AG04449 (cell line): ENCODE results near the gene TBL1X.

Experiments used
- CTCF ChIA-PET: fragments of 350-600 bp; formaldehyde crosslinking; extraction: SDS; loops from one replicate; lab custom pipeline; 2021; ENCODE audit warnings: antibody characterized with exemption; lab: Yijun Ruan, JAX
- POLR2A ChIA-PET: fragments of 400-600, 350-600 bp; formaldehyde crosslinking; extraction: SDS; loops from one replicate; lab custom pipeline; 2020; ENCODE audit warnings: antibody characterized with exemption, inconsistent platforms; lab: Yijun Ruan, JAX
- DNase-seq: peaks from one replicate; pipeline ENCODE4 v3.0.0-alpha.2; 2010; ENCODE audit warnings: low read depth, low spot score
- H3K4me3 ChIP-seq: 2 replicates; pipeline ENCODE4 v1.5.1; 2011; ENCODE audit warnings: low read depth, mild to moderate bottlenecking, control low read depth, low read length
- TF ChIP-seq, protein P1 (sequence below): IDR thresholded peaks from one replicate; pipeline ENCODE4 v1.5.1; 2011; ENCODE audit warnings: mild to moderate bottlenecking, moderate library complexity, low read length, control low read depth, inconsistent platforms; ENCODE audit not compliant: insufficient read depth; ENCODE audit errors: missing control alignments

TBL1X gene

DNA sequence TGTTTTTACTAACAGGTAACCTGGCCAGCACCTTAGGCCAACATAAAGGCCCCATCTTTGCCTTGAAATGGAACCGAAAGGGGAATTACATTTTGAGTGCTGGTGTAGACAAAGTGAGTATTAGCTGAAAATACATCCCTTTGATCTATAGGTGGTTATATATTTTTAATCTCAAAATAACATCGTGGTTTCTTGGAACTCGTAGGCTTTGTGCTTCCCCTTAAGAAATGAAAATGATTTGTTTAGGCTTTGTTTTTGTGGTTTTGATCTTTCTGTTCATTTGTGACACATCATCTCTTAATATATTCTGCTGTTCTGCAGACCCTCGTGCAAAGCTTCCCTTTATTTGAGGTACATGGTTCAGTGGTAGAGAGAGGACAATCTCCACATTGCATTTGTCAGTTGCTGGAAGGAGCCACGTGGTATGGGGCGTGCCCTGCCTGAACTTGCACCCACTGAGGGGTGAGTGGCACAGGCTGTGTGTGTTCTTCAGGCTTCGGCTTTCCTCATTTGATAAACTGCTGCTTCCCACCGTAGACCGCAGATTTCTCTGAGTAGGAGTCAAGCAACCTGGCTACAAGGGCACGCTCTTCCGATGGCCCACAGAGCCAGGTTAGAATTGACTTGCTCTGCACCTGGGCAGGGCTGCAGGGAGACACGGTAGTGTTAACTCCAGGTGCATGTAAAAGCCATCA lies 228.6 kb downstream of the TBL1X start:
- no peak overlapping the region for H3K4me3 ChIP-seq
- ChIA-PET CTCF (no interaction called here), POLR2A (no interaction called here)
- DNase-seq: no peak
- TF ChIP-seq, protein P1, sequence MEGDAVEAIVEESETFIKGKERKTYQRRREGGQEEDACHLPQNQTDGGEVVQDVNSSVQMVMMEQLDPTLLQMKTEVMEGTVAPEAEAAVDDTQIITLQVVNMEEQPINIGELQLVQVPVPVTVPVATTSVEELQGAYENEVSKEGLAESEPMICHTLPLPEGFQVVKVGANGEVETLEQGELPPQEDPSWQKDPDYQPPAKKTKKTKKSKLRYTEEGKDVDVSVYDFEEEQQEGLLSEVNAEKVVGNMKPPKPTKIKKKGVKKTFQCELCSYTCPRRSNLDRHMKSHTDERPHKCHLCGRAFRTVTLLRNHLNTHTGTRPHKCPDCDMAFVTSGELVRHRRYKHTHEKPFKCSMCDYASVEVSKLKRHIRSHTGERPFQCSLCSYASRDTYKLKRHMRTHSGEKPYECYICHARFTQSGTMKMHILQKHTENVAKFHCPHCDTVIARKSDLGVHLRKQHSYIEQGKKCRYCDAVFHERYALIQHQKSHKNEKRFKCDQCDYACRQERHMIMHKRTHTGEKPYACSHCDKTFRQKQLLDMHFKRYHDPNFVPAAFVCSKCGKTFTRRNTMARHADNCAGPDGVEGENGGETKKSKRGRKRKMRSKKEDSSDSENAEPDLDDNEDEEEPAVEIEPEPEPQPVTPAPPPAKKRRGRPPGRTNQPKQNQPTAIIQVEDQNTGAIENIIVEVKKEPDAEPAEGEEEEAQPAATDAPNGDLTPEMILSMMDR: no peak

DNA sequence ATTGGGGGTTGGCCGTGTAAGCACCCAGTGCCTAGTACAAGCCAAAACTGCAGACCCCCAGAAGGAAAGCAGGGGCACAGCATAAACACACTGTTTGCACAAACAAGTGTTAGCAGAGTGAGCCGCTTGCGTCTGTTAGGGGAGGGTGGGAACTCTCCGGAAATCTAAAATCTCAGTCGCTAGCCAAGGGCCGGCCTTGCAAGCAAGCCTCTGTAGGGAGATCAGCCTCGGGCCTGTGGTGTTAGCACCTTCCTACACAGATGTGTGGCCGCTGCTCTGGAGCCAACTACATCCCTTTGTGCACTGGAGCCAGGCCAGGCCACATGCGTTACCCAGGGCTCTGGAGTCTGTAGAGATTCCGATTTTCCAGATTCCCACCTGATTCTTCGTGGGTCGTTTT lies 233.7 kb downstream of the TBL1X start:
- DNase-seq: no peak
- ChIA-PET CTCF (no interaction called here), POLR2A (no interaction called here)
- TF ChIP-seq, protein P1: no peak
- no peak overlapping the region for H3K4me3 ChIP-seq

- ChIA-PET POLR2A (no interaction called here), CTCF (no interaction called here)
- DNase-seq: no peak
- no peak overlapping the region for H3K4me3 ChIP-seq
- TF ChIP-seq, protein P1: no peak
These were observed 235.7 kb downstream of the TBL1X start for GRCh38 chrX:9700555-9700954.

GRCh38 chrX:9701790-9702189 lies 236.9 kb downstream of the TBL1X start:
- TF ChIP-seq, protein P1: no peak
- CTCF ChIA-PET: interaction anchor here (0.9 kb wide), 1 partner anchor 883 kb away, joined by 3 read pairs; no protein-coding TSS in a partner anchor
- no peak overlapping the region for H3K4me3 ChIP-seq
- POLR2A ChIA-PET: no interaction called here
- DNase-seq: no peak

DNA sequence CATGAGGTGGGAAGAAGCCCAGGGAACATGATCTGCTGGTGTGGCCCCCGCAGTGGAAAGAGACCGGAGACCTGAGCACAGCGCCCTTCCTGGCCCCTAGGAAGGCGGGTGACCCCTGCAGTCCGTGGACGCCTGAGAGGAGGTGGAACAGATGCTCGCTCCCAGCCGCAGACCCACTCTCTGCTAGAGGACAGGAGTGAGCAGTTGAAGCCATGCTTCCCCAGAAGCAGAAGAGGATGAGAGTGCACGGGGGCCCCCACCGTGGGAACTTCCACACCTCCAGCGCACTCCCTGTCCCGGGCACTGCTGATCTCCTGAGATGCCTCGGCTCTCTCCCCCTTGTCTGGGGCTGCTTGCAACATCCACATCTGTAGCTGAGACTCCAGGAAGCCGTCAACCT lies 238.5 kb downstream of the TBL1X start:
- no peak overlapping the region for H3K4me3 ChIP-seq
- ChIA-PET POLR2A (no interaction called here), CTCF (interaction anchor here (1.6 kb wide), 1 partner anchor 887 kb away, joined by 5 read pairs; no protein-coding TSS in a partner anchor)
- no peak for DNase-seq
- TF ChIP-seq, protein P1: no peak

DNA sequence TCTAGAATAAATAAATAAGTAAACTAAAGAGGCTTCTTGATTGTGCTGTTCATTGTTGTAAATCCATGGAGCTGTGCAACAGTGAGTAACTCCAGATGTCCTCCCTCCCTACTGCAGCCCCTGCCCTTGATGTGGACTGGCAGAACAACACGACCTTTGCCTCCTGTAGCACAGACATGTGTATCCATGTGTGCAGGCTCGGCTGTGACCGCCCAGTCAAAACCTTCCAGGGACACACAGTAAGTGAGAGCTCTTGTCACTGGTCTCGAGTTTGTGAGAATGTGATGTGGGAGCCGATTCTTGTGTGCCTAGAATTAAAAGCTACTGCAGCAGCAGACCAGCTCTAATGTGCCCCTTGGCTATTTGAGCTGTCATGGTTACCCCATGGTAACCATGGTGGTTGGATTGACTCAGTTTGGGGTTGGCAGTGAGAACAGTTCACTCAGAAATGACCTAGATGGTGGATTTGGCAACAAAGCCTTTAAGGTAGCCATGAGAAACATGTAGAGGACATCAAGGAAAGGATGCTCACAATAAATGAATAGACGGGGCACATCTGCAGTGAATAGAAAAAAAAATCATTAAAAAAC lies 240.1 kb downstream of the TBL1X start:
- ChIA-PET CTCF (no interaction called here), POLR2A (no interaction called here)
- H3K4me3 ChIP-seq: no peak overlapping the region

More for the DNA sequence above, 240.1 kb downstream of the TBL1X start:
- TF ChIP-seq, protein P1: no peak
- DNase-seq: no peak
